ENCODE results near the gene GNA12. TPM values are rescaled to one million over a fixed set of nuclear protein-coding genes. Genes with fewer than 3 reads are reported as not detected.

The GNA12 gene
- total RNA-seq, 4 donors from 2014 or later, result 4.6 to 14.0 (median 8.9) TPM

DNA sequence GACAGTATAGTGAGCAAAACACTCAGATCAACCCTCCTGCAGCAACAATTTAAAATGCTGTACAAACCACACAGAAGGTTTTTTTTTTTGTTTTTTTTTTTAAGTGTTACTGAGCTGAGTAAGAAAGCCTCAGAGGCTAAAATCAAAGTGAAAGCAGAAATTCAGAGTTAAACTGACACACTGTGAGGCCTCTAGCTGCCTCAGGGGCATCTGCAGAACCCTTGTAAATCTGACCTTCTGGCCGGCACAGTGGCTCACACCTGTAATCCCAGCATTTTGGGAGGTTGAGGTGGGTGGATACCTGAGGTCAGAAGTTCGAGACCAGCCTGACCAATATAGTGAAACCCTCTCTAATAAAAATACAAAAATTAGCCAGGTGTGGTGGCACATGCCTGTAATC is 7.4 kb upstream of the GNA12 start:
- 85 to 90% methylated on average over 2 of the region's 2 CpGs for WGBS, 2 donors
- TF ChIP-seq CTCF (IDR thresholded peaks at IDR 0.05), result no peak
- no peak for TF ChIP-seq POLR2A (IDR thresholded peaks at IDR 0.05)
- no peak overlapping the region for H3K4me3 ChIP-seq (ENCODE audit: low read depth, poor library complexity, severe bottlenecking)
- DNase-seq (ENCODE audit: low spot score in 2 of 2), result no peak
- intact Hi-C loops (cut with DNase I; ENCODE audit: low total_unique reads), result no loop called here

GRCh38 chr7:2849941-2850766 is 6.0 kb upstream of the GNA12 start:
- intact Hi-C loops (cut with DNase I; ENCODE audit: low total_unique reads), result no loop called here
- no peak for DNase-seq (ENCODE audit: low spot score in 2 of 2)
- TF ChIP-seq POLR2A (IDR thresholded peaks at IDR 0.05) (no peak), CTCF (IDR thresholded peaks at IDR 0.05) (no peak)

DNA sequence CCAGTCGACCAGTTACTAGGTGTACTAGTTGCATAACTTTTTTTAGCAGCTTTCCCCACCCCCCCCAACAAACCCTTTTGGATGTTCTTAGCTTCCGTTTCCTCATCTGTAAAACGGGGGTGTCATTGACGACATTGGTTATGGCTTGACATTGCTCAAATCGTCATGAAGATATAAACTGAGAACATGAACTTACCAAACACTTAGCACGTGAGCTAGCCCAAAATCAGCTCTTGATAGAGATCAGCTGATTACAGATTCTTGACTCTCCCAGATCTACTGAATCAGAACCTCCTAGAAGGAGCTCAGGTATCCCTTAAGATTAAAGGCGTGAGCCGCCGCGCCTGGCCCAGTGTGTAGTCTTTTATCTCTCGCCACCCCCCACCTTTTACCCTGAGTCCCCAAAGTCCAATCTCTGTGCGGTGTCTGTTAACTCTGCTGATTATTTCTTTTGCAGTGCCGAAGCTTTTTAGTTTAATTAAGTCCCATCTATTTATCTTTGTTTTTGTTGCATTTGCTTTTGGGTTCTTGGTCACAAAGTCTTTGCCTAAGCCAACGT is 1.0 kb upstream of the GNA12 start:
- H3K4me3 ChIP-seq (ENCODE audit: low read depth, poor library complexity, severe bottlenecking), result no peak overlapping the region
- WGBS, 2 donors, result 82 to 84% methylated on average over 14 of the region's 14 CpGs
- intact Hi-C loops (cut with DNase I; ENCODE audit: low total_unique reads), result no loop called here
- DNase-seq (ENCODE audit: low spot score in 2 of 2), result no peak
- TF ChIP-seq CTCF (IDR thresholded peaks at IDR 0.05) (no peak), POLR2A (IDR thresholded peaks at IDR 0.05) (no peak)

More at GRCh38 chr7:2849941-2850766, 6.0 kb upstream of the GNA12 start:
- H3K4me3 ChIP-seq (ENCODE audit: low read depth, poor library complexity, severe bottlenecking), result no peak overlapping the region
- WGBS, 2 donors, result 94 to 96% methylated on average over 6 of the region's 6 CpGs

DNA sequence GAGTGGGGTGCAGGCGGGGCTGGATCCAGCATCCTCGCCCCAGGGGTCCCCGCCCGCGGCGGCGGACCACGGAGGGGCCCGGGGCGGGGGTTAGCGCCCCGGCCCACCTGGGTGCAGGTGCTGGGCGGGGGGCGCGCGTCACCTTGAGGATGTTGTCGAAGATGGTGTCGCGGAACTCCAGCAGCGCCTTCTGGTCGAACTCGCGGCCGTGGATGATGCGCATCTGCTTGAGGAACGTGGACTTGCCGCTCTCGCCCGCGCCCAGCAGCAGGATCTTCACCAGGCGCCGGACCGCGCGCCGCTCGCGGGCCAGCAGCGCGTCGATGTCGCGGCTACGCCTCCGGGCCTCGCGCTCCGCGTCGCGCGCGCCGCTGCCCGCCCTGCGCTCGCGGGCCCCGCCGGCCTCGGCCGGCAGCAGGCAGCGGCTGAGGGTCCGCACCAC is 376 bp downstream of the GNA12 start:
- DNase-seq (ENCODE audit: low spot score in 2 of 2), result no peak
- TF ChIP-seq POLR2A (IDR thresholded peaks at IDR 0.05) (no peak), CTCF (IDR thresholded peaks at IDR 0.05) (no peak)
- 0 to 1% methylated on average over 7 to 19 of the region's 64 CpGs for WGBS, 2 donors
- intact Hi-C loops (cut with DNase I; ENCODE audit: low total_unique reads), result no loop called here
- peak overlapping the region; percentile 49 for H3K4me3 ChIP-seq (ENCODE audit: low read depth, poor library complexity, severe bottlenecking)

DNA sequence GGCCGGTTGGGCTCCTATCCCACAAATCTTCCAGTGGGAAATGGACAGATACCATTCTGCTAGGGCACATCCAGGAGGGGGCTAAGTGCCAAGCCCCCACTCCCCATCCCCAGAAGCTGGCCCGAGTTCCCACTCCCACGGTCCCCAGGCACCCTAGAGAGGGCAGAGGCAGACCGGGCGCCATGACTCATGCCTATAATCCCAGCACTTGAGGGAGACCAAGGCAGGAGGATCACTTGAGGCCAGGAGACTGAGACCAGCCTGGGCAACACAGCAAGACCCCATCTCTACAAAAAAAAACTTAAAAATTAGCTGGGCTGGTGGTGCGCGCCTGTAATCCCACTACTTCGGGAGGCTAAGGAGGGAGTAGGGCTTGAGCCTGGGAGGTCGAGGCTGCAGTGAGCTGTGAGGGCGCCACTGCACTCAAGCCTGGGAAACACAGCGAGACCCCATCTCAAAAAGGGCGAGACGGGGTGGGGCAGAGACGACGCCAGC is 870 bp downstream of the GNA12 start:
- no peak for TF ChIP-seq CTCF (IDR thresholded peaks at IDR 0.05)
- no peak for TF ChIP-seq POLR2A (IDR thresholded peaks at IDR 0.05)
- intact Hi-C loops (cut with DNase I; ENCODE audit: low total_unique reads), result no loop called here
- WGBS, 2 donors, result 38 to 40% methylated on average over 14 to 15 of the region's 15 CpGs
- H3K4me3 ChIP-seq (ENCODE audit: low read depth, poor library complexity, severe bottlenecking), result peak overlapping the region; percentile 49
- DNase-seq (ENCODE audit: low spot score in 2 of 2), result no peak

Measured in lower leg skin (tissue), 4 donors.